ENCODE results near the gene LILRB1.

DNA sequence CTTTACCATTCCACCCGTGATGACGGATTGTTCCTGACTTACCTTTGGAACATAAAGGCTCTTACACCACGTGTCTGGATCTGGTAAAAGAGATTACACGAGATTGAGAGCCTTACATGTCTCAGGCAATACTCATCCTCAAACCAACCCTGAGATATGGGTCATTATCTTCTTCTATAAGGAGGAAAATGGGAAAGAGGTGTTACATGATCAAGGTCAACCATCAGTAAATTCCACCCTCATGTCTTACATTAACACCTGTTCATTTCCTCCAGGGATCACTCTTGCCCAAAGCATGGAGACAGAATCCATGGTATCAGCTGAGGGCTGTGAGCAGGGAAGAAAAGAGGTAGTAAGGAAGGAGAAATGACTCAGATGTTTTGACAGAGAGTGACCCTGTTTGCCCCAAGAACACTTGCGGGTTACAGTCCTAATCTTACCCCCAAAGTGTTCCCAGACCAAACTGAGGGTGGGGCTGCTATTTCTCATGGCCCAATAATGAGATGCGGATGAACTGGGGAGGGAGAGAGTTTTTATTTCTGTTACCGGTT is 52.1 kb downstream of the LILRB1 start:
- TF ChIP-seq CTCF (conservative IDR thresholded peaks at IDR 0.05; ENCODE audit: low read depth, low read length) (no peak), EZH2 (IDR thresholded peaks at IDR 0.05; ENCODE audit: low read length, unreplicated experiment) (no peak)
